KOPT-K1 (cell line): ENCODE measurements around the gene TTLL1.
A peak's percentile ranks its signal among the peaks of the same experiment; 100 is the strongest.

Source experiments
- H3K27ac ChIP-seq: fragments of 200-600 bp; sonication (generic); 2 replicates; pipeline ENCODE4 v1.5.1; 2016; ENCODE audit warnings: antibody characterized with exemption, mild to moderate bottlenecking, low read depth, low read length; ENCODE audit not compliant: poor library complexity, severe bottlenecking
- H3K36me3 ChIP-seq: fragments of 200-600 bp; sonication (generic); 2 replicates; pipeline ENCODE4 v1.5.1; 2017; ENCODE audit warnings: antibody characterized with exemption, mild to moderate bottlenecking, low read length, moderate library complexity; ENCODE audit not compliant: insufficient read depth
- H3K9me3 ChIP-seq: fragments of 200-600 bp; sonication (generic); 2 replicates; pipeline ENCODE4 v1.5.1; 2017; ENCODE audit warnings: antibody characterized with exemption, low read length, mild to moderate bottlenecking; ENCODE audit not compliant: insufficient read depth, poor library complexity, severe bottlenecking

The TTLL1 gene

GRCh38 chr22:43088984-43089717 is at the start of gene TTLL1:
TTLL1 (minus strand) TSS chr22:43089391; CDS start chr22:43075586, 13,805 bp downstream.
- Histone ChIP-seq H3K27ac (peak within 1 kb of the TSS; percentile 64), H3K9me3 (no peaks in the 10 kb centered on the region), H3K36me3 (no peaks in the 10 kb centered on the region; the same call in 1 of the 2 replicates)

GRCh38 chr22:43136801-43137200 is 47.6 kb upstream of the TTLL1 start:
- Histone ChIP-seq H3K27ac (no peak overlapping the region), H3K36me3 (peaks cover 97% of the 10 kb centered on the region), H3K9me3 (no peaks in the 10 kb centered on the region)

DNA sequence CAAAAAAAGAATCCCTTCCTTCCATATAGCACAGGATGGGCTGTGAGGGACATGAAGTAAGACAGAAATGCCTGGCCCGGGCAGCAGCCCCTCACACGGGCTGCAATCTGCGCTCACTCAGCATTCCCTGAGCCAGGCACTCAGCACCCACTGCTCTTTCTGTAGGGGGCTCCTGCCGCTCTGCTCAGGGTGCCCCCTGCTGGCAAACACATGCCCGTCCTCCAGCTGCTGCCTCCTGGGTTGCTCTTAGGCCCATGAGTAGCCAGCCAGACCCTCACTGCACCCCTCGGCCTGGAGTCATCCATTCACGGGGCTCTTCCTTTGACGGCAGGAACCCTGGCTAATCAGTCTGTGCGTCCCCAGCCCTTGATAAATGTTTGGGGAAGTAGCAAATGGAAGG is 47.1 kb upstream of the TTLL1 start:
- Histone ChIP-seq H3K9me3 (no peaks in the 10 kb centered on the region), H3K27ac (no peak overlapping the region), H3K36me3 (peaks cover 100% of the 10 kb centered on the region)

GRCh38 chr22:43135565-43135964 is 46.4 kb upstream of the TTLL1 start:
- peaks cover 100% of the 10 kb centered on the region for H3K36me3 ChIP-seq
- no peak overlapping the region for H3K27ac ChIP-seq
- no peaks in the 10 kb centered on the region for H3K9me3 ChIP-seq

DNA sequence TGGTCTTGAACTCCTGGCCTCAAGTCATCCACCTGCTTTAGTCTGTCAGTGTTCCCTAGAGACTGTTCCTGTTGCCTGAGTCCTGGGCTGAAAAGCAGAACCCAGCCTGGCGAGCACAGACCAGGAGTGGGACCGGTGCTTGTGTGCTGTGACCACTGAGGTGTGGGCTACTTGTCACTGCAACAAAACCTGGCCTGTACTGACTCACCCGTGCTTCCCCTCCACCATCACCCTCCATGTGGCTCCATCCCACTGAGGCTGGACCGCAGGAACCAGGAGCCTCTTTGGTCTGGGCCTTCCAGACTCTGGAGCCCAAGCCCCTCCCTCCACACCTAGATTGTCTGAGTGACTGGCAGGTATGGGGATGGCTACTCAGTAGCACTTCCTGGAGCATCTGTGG is 45.4 kb upstream of the TTLL1 start:
- Histone ChIP-seq H3K9me3 (no peaks in the 10 kb centered on the region), H3K27ac (no peak overlapping the region), H3K36me3 (peaks cover 99% of the 10 kb centered on the region)

DNA sequence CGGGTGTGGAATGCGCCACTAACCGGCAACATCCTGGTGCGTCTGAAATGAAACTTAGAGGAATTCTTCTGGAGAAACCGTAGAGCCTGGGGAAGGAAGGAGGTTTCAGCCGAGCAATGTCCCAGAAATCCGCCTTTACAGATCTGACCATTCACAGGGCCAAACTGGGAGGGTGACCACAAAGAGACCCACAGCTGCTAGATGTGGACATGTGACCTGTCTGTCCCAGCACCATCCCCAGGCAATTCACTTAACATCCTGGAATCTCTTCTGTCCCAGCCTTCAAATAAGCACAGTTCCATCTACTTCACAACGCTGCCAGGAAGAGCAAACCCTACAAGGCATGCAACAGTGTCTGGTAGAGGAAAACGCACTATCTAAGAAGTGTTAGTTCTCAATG is 44.2 kb upstream of the TTLL1 start:
- Histone ChIP-seq H3K9me3 (no peaks in the 10 kb centered on the region), H3K36me3 (peaks cover 95% of the 10 kb centered on the region), H3K27ac (no peak overlapping the region)

- Histone ChIP-seq H3K9me3 (no peaks in the 10 kb centered on the region), H3K27ac (no peak overlapping the region), H3K36me3 (peaks cover 88% of the 10 kb centered on the region)
These were observed 42.7 kb upstream of the TTLL1 start for GRCh38 chr22:43131773-43132501.

- Histone ChIP-seq H3K9me3 (no peaks in the 10 kb centered on the region), H3K27ac (peak overlapping the region; percentile 49), H3K36me3 (peaks cover 66% of the 10 kb centered on the region)
These were observed 40.5 kb upstream of the TTLL1 start for GRCh38 chr22:43129426-43130425.

GRCh38 chr22:43128928-43129424 is 39.8 kb upstream of the TTLL1 start:
- Histone ChIP-seq H3K9me3 (no peaks in the 10 kb centered on the region), H3K36me3 (peaks cover 62% of the 10 kb centered on the region), H3K27ac (peak overlapping the region; percentile 49)

- Histone ChIP-seq H3K9me3 (no peaks in the 10 kb centered on the region), H3K36me3 (peaks cover 54% of the 10 kb centered on the region), H3K27ac (peak overlapping the region; percentile 49)
These were observed 38.9 kb upstream of the TTLL1 start for GRCh38 chr22:43128116-43128515.

- H3K9me3 ChIP-seq: no peaks in the 10 kb centered on the region
- peaks cover 46% of the 10 kb centered on the region for H3K36me3 ChIP-seq
- peak overlapping the region; percentile 49 for H3K27ac ChIP-seq
These were observed 38.1 kb upstream of the TTLL1 start for GRCh38 chr22:43127166-43127908.

DNA sequence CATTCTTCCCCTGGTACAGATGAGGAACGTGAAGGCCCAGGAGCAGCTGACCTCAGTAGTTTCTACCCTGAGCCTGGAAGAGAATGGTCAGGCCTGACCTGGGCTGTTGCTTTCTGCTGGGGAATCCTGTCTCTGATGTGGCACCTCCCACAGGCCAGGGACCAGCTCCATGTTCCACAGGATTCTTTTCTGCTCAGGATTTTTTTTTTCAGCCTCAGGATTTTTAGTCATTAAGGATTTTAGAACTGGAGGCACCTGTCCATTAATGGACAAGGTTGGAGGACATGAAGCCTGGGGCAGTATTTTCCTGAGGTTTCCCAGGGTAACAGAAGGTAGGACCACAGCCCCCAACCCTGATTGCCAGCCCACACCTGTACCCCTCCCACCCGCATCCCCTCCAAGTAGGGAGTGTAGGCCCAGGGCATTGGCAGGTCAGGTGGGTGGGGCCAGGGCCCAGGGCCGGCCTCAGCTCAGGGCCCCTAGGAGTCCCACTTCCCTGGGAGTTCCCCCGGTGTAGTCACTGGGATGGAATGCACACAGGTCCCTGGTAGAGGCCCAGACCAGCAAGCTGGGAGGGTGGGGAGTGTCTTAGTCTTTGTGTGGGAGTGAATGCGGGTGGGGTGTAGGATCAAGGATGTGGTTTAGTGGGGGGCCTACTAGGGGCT is 37.4 kb upstream of the TTLL1 start:
- no peaks in the 10 kb centered on the region for H3K9me3 ChIP-seq
- peak overlapping the region; percentile 49 for H3K27ac ChIP-seq
- H3K36me3 ChIP-seq: peaks cover 39% of the 10 kb centered on the region

- H3K27ac ChIP-seq: no peak overlapping the region
- H3K36me3 ChIP-seq: peaks cover under 1% of the 10 kb centered on the region; the same call in 1 of the 2 replicates
- H3K9me3 ChIP-seq: no peaks in the 10 kb centered on the region
These were observed 29.8 kb upstream of the TTLL1 start for GRCh38 chr22:43118953-43119458.
